HG03139 (cell line): Measurements from ENCODE around the gene ATM.

Experiments
- ATAC-seq: cut with Tn5 transposase; IDR thresholded peaks from one replicate; pipeline ENCODE4 v1.9.1; 2021; ENCODE audit not compliant: unreplicated experiment

ATM gene, protein sequence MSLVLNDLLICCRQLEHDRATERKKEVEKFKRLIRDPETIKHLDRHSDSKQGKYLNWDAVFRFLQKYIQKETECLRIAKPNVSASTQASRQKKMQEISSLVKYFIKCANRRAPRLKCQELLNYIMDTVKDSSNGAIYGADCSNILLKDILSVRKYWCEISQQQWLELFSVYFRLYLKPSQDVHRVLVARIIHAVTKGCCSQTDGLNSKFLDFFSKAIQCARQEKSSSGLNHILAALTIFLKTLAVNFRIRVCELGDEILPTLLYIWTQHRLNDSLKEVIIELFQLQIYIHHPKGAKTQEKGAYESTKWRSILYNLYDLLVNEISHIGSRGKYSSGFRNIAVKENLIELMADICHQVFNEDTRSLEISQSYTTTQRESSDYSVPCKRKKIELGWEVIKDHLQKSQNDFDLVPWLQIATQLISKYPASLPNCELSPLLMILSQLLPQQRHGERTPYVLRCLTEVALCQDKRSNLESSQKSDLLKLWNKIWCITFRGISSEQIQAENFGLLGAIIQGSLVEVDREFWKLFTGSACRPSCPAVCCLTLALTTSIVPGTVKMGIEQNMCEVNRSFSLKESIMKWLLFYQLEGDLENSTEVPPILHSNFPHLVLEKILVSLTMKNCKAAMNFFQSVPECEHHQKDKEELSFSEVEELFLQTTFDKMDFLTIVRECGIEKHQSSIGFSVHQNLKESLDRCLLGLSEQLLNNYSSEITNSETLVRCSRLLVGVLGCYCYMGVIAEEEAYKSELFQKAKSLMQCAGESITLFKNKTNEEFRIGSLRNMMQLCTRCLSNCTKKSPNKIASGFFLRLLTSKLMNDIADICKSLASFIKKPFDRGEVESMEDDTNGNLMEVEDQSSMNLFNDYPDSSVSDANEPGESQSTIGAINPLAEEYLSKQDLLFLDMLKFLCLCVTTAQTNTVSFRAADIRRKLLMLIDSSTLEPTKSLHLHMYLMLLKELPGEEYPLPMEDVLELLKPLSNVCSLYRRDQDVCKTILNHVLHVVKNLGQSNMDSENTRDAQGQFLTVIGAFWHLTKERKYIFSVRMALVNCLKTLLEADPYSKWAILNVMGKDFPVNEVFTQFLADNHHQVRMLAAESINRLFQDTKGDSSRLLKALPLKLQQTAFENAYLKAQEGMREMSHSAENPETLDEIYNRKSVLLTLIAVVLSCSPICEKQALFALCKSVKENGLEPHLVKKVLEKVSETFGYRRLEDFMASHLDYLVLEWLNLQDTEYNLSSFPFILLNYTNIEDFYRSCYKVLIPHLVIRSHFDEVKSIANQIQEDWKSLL (N-terminal part only)

DNA sequence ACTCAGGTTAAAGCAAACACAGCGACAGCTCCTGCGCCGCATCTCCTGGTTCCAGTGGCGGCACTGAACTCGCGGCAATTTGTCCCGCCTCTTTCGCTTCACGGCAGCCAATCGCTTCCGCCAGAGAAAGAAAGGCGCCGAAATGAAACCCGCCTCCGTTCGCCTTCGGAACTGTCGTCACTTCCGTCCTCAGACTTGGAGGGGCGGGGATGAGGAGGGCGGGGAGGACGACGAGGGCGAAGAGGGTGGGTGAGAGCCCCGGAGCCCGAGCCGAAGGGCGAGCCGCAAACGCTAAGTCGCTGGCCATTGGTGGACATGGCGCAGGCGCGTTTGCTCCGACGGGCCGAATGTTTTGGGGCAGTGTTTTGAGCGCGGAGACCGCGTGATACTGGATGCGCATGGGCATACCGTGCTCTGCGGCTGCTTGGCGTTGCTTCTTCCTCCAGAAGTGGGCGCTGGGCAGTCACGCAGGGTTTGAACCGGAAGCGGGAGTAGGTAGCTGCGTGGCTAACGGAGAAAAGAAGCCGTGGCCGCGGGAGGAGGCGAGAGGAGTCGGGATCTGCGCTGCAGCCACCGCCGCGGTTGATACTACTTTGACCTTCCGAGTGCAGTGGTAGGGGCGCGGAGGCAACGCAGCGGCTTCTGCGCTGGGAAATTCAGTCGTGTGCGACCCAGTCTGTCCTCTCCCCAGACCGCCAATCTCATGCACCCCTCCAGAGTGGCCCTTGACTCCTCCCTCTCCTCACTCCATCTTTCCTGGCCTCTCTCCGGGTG lies at the start of gene ATM, which contains the start of gene NPAT:
ATM (plus strand) TSS at position 494 of the 774 bp plus-strand sequence. CDS start 4,558 bp downstream, outside the sequence.
NPAT (minus strand) TSS at position 65 of the 774 bp plus-strand sequence. CDS start 102 bp downstream, outside the sequence.
- peak; percentile 80 for ATAC-seq

DNA sequence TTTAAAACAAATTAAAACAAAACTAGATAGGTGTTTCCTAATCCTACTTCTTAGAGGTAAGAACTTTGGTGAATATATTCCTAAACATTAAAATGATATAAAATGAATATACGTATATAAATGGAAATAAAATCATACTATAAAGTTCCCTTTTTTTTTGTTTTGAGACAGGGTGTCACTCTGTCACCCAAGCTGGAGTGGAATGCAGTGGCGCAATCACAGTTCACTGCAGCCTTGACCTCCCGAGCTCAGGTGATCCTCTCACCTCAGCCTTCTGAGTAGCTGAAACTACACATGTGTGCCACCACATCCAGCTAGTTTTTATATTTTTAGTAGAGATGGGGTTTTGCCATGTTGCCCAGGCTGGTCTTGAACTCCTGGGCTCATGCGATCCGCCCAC lies 45.3 kb upstream of the ATM start:
- no peak for ATAC-seq

DNA sequence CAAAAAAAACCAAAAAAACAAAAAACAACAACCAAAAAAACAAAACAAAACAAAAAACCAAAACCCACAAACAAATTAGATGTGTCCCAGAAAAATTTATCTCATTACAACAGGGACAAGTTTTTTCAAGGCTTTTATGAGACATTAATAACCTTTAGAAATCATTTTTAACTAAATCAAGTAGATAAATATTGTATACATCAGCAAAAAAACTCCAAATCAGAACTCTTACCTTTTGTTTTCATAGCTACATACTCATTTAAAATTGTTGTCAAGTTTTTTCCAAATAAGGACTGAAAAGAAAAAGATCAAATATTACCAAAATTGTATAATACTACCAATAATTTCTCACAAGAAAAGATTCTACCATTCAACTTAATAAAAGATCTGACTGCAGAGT lies 29.1 kb upstream of the ATM start:
- ATAC-seq: no peak

GRCh38 chr11:108196901-108197300 lies 26.0 kb upstream of the ATM start:
- no peak for ATAC-seq

- ATAC-seq: no peak
Measured at GRCh38 chr11:108197351-108197750, 25.5 kb upstream of the ATM start.

GRCh38 chr11:108198833-108199232 lies 24.0 kb upstream of the ATM start:
- ATAC-seq: no peak

GRCh38 chr11:108199446-108200321 lies 23.2 kb upstream of the ATM start:
- ATAC-seq: peak; percentile 47

DNA sequence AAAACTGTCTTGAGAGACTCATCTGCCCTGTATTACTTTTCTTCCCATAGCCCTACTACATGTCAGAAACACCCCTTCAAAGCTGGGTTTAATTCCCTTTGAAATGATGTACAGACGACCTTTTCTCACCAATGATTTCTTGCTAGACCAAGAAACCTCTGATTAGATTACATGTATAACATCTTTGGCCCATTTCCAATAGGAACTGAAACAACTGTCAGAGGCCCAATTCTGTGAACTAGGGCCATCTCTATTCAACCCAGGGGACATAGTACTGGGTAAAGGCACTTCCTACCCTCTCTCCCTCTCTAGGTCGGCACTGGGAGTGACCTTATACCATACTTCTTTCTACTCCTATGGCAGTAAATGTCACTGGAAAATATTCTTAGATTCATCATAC lies 19.8 kb upstream of the ATM start:
- no peak for ATAC-seq

DNA sequence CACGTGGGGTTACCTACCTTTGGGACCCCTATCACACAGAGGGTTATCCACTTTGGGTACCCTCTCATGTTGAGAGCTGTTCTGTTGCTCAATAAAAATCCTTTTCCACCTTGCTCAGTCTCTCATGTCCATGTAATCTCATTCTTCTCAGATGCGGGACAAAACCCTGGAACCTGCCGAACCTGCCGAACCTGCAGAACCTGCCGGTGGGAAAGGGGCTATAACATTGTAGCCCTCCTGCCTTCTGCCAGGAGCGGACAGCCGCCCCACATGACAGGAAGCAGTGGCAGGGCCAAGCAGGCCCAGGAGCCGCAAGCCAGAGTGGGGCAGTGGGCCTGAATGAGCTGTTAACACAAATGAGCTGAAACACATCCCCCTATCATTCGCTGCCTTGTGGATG lies 18.5 kb upstream of the ATM start:
- no peak for ATAC-seq

DNA sequence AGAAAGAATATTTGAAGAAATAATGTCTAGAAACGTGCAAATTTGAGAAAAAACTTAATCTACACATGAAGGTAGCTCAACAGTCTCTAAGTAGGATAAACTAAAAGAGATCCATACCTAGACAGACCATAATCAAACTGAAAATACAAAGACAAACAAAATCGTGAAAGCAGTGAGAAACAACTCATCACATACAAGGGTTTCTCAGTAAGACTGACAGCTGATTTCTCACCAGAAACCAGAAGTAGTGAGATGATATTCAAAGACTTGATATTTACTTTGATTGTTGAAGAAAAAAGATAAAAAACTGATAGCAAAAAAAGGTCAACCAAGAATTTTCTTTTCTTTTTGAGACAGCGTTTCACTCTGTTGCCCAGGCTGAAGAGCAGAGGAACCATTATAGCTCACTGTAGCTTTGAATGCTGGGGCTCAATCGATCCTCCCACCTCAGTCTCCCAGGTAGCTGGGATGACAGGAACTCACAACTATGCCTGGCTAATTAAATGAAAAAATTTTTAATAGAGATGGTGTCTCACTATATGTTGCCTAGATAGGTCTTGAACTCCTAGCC lies 17.9 kb upstream of the ATM start:
- no peak for ATAC-seq

DNA sequence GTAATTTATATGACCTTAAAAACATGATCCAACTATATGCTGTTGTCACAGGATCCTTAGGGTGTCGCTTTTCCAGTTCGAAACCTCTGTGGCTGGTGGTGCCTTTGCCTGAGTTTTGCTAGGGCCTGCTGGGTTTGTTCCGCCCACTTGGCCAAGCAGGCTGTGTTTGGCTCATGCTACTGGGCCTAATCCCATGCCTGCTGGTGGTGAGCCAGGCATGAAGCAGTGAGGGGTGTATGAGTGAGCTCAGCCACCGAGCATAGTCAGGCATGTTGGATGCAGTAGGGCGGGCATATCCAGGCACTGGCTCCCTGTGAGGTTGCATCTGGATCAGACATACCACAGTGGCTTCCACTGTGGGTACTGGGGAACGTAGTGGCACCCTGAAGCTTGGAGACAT lies 16.7 kb upstream of the ATM start:
- no peak for ATAC-seq

GRCh38 chr11:108206969-108207682 lies 15.7 kb upstream of the ATM start:
- ATAC-seq: no peak

DNA sequence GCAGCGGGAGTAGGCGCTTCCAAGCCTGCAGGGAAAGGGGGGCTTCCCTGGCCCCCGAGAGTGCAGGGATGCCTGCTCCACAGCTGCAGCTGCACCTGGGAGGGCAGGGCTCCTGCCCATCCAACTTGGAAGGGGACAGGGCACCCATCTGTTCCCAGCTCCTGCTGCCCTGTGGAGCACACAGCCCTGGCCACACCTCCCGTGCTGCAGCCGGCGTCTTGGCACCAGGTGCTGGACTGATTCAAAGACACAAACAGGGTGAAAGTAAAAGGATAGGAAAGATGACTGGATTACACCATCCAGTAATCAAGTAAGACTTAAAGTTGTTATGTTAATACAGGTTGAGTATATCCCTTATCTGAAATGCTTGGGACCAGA lies 15.2 kb upstream of the ATM start:
- ATAC-seq: no peak

- ATAC-seq: no peak
Measured at GRCh38 chr11:108210441-108210840, 12.4 kb upstream of the ATM start.

DNA sequence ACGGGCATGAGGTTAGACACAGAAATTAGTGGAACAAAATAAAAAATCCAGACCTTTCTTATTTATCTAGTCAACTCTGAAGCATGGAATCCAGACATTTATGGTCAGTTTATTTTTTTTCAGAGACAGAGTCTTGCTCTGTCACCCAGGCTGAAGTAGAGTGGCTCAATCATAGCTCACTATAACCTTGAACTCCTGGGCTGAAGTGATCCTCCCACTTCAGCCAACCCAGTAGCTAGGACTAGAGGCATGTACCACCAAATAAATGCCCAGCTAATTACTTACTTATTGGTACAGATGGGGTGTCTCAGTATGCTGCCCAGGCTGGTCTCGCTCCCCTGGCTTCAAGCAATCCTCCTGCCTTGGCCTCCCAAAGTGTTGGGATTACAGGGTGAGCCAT lies 9.1 kb upstream of the ATM start:
- no peak for ATAC-seq

DNA sequence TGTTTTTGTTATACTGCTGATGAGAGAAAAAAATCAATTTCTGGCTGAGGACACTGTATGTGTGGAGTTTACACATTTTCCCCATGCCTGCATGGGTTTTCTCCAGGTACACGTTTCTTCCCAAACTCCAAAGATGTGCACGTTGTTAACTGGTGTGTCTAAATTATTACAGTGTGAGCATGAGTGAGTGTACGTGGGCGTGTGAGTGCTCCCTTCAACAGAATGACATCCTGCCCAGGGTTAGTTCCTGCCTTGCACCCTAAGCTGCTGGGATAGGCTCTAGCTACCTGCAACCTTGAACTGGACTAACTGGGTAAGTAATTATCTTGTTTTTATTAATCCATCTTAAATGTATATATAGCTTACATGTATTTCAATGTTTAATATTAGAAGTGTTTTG lies 5.9 kb upstream of the ATM start:
- ATAC-seq: no peak

- ATAC-seq: no peak
Measured at GRCh38 chr11:108218455-108218854, 4.4 kb upstream of the ATM start.
